T-helper 1 cell treated with Interleukin-12 subunit alpha and Interleukin-12 subunit beta and Interleukin-4 antibody, amounts not matched to agents 30 μg/mL and 1 μg/mL, for 36 hours (primary cell): Measurements from ENCODE around the gene MIDN.
"Not testable (repeated sequence)": the region's sequence is repeated elsewhere in the genome, so short reads cannot be mapped to it uniquely, and the experiment has no call there.

Experiments used
- H3K27ac Mint-ChIP-seq: one replicate; pipeline ENCODE4 v1.8.0; 2021; ENCODE audit warnings: mild to moderate bottlenecking, mixed read lengths
- H3K27me3 Mint-ChIP-seq: one replicate; pipeline ENCODE4 v1.8.0; 2021; ENCODE audit warnings: low read depth, mixed read lengths
- H3K36me3 Mint-ChIP-seq: one replicate; pipeline ENCODE4 v1.8.0; 2021; ENCODE audit warnings: low read depth, mixed read lengths
- H3K4me1 Mint-ChIP-seq: one replicate; pipeline ENCODE4 v1.8.0; 2021; ENCODE audit warnings: low read depth, mixed read lengths
- H3K4me3 Mint-ChIP-seq: one replicate; pipeline ENCODE4 v1.8.0; 2021; ENCODE audit warnings: mild to moderate bottlenecking, moderate library complexity, mixed read lengths
- H3K9me3 Mint-ChIP-seq: one replicate; pipeline ENCODE4 v1.8.0; 2021; ENCODE audit warnings: mixed read lengths

MIDN gene

GRCh38 chr19:1299801-1300200 is 51.4 kb downstream of the MIDN start:
- no peaks in the 10 kb centered on the region for H3K36me3 Mint-ChIP-seq
- H3K9me3 Mint-ChIP-seq = no peaks in the 10 kb centered on the region
- no peak overlapping the region for H3K4me3 Mint-ChIP-seq
- no peaks in the 10 kb centered on the region for H3K4me1 Mint-ChIP-seq
- H3K27ac Mint-ChIP-seq = no peak overlapping the region
- H3K27me3 Mint-ChIP-seq = peaks cover 4% of the 10 kb centered on the region

- H3K9me3 Mint-ChIP-seq = no peaks in the 10 kb centered on the region
- H3K27ac Mint-ChIP-seq = no peak overlapping the region
- H3K4me1 Mint-ChIP-seq = no peaks in the 10 kb centered on the region
- H3K36me3 Mint-ChIP-seq = no peaks in the 10 kb centered on the region
- peaks cover 4% of the 10 kb centered on the region for H3K27me3 Mint-ChIP-seq
- no peak overlapping the region for H3K4me3 Mint-ChIP-seq
These were observed 52.5 kb downstream of the MIDN start for GRCh38 chr19:1300744-1301490.

GRCh38 chr19:1302533-1303239 is 54.3 kb downstream of the MIDN start:
- no peak overlapping the region for H3K4me3 Mint-ChIP-seq
- H3K27me3 Mint-ChIP-seq = peaks cover under 1% of the 10 kb centered on the region
- no peaks in the 10 kb centered on the region for H3K4me1 Mint-ChIP-seq
- no peak overlapping the region for H3K27ac Mint-ChIP-seq
- H3K9me3 Mint-ChIP-seq = no peaks in the 10 kb centered on the region
- H3K36me3 Mint-ChIP-seq = no peaks in the 10 kb centered on the region

GRCh38 chr19:1304197-1304924 is 56.0 kb downstream of the MIDN start:
- H3K27ac Mint-ChIP-seq = no peak overlapping the region
- no peaks in the 10 kb centered on the region for H3K9me3 Mint-ChIP-seq
- H3K27me3 Mint-ChIP-seq = no peaks in the 10 kb centered on the region
- H3K4me1 Mint-ChIP-seq = no peaks in the 10 kb centered on the region
- H3K36me3 Mint-ChIP-seq = no peaks in the 10 kb centered on the region
- H3K4me3 Mint-ChIP-seq = no peak overlapping the region

GRCh38 chr19:1305354-1305753 is 57.0 kb downstream of the MIDN start:
- H3K4me1 Mint-ChIP-seq, H3K9me3 Mint-ChIP-seq, H3K4me3 Mint-ChIP-seq, H3K36me3 Mint-ChIP-seq, H3K27ac Mint-ChIP-seq, H3K27me3 Mint-ChIP-seq: not testable (repeated sequence)

GRCh38 chr19:1307320-1307719 is 58.9 kb downstream of the MIDN start:
- Mint-ChIP-seq H3K9me3 (no peaks in the 10 kb centered on the region), H3K27me3 (no peaks in the 10 kb centered on the region), H3K27ac (no peak overlapping the region), H3K36me3 (no peaks in the 10 kb centered on the region), H3K4me3 (no peak overlapping the region), H3K4me1 (no peaks in the 10 kb centered on the region)

- H3K9me3 Mint-ChIP-seq = no peaks in the 10 kb centered on the region
- H3K4me3 Mint-ChIP-seq = peak overlapping the region; percentile 21
- no peaks in the 10 kb centered on the region for H3K4me1 Mint-ChIP-seq
- H3K27ac Mint-ChIP-seq = no peak overlapping the region
- no peaks in the 10 kb centered on the region for H3K27me3 Mint-ChIP-seq
- H3K36me3 Mint-ChIP-seq = no peaks in the 10 kb centered on the region
These were observed 59.4 kb downstream of the MIDN start for GRCh38 chr19:1307755-1308303.

- Mint-ChIP-seq H3K9me3 (no peaks in the 10 kb centered on the region), H3K4me3 (no peak overlapping the region), H3K4me1 (no peaks in the 10 kb centered on the region), H3K27me3 (no peaks in the 10 kb centered on the region), H3K27ac (no peak overlapping the region), H3K36me3 (no peaks in the 10 kb centered on the region)
These were observed 60.3 kb downstream of the MIDN start for GRCh38 chr19:1308718-1309117.
